K562 (cell line): Measurements from ENCODE around the gene ITGA2B. TPM values are rescaled to one million over a fixed set of nuclear protein-coding genes. Genes with fewer than 3 reads are reported as not detected.

Experiments
- CAMTA2 ChIP-seq: fragments of 250-450 bp; sonication (Bioruptor Pico); conservative IDR thresholded peaks from 2 replicates; pipeline ENCODE4 v1.5.1; 2022
- CBX1 ChIP-seq: sonication (generic); IDR thresholded peaks from 2 replicates; pipeline ENCODE4 v1.6.1; 2016; ENCODE audit warnings: antibody characterized with exemption, low read depth, mild to moderate bottlenecking
- EP400 ChIP-seq: fragments of 450-650 bp; IDR thresholded peaks from 2 replicates; pipeline ENCODE4 v1.6.1; 2017; ENCODE audit warnings: antibody characterized with exemption, mild to moderate bottlenecking, moderate library complexity
- JUNB ChIP-seq: fragments of 450-650 bp; formaldehyde crosslinking; conservative IDR thresholded peaks from 2 replicates; pipeline ENCODE4 v1.4.0; 2020; ENCODE audit warnings: mild to moderate bottlenecking
- SMAD2 ChIP-seq: fragments of 150-350 bp; IDR thresholded peaks from 2 replicates; pipeline ENCODE4 v1.6.1; 2014; ENCODE audit warnings: low read depth, mild to moderate bottlenecking, low read length
- USF1 ChIP-seq: sonication (generic); formaldehyde crosslinking; IDR thresholded peaks from 2 replicates; pipeline ENCODE4 v1.9.0; 2022; ENCODE audit warnings: mild to moderate bottlenecking, missing genetic modification reagents
- ZBTB17 ChIP-seq: fragments of 450-650 bp; formaldehyde crosslinking; IDR thresholded peaks from 2 replicates; pipeline ENCODE4 v1.4.0; 2020; ENCODE audit warnings: mild to moderate bottlenecking
- ZSCAN32 ChIP-seq: fragments of 450-650 bp; formaldehyde crosslinking; IDR thresholded peaks from 2 replicates; pipeline ENCODE4 v1.4.0; 2020; ENCODE audit warnings: mild to moderate bottlenecking, moderate library complexity
- ZZZ3 ChIP-seq: fragments of 450-650 bp; IDR thresholded peaks from 2 replicates; pipeline ENCODE4 v1.6.1; 2016; ENCODE audit warnings: antibody characterized with exemption, mild to moderate bottlenecking, moderate library complexity
- polyA plus RNA-seq, 8 experiments: library from polyadenylated mRNA; depleted of rRNA in 4 of 8; stranded (reverse) in 5 of 8; unstranded in 3 of 8; fragments of >200 nt; fragmentation: Nextera tagmentation in 2 of 8; fragmentation: Illumina TruSeq in 1 of 8; extraction: Ambion mirVana in 2 of 8; extraction: Trizol in 1 of 8; gene quantifications; 2 replicates each; pipeline versions ENCODE4 v1.2.1 to v1.2.3, GENCODE V29; 2011 to 2014; ENCODE audit warnings: inconsistent platforms in 1 of 8, missing spikeins in 1 of 8
- total RNA-seq, 7 experiments: library from RNA; depleted of rRNA in 6 of 7; stranded (reverse); fragments of >200 nt in 6 of 7; fragmentation: Illumina TruSeq in 2 of 7; extraction: Trizol in 2 of 7; gene quantifications; 2 replicates each; pipeline versions ENCODE4 v1.2.1 to v1.2.3, GENCODE V29; 2011 to 2021; ENCODE audit warnings: low replicate concordance in 1 of 7
- TF ChIP-seq, protein P1 (sequence below), 2 experiments: fragments of 450-650 bp in 1 of 2; sonication (generic) in 1 of 2; formaldehyde crosslinking in 1 of 2; IDR thresholded peaks; 2 replicates each; pipeline versions ENCODE4 v1.7.1 to v1.9.0; 2016 to 2022; ENCODE audit warnings: inconsistent platforms in 1 of 2, mild to moderate bottlenecking in 1 of 2, missing genetic modification reagents in 1 of 2
- TF ChIP-seq, protein P2 (sequence below): fragments of 450-650 bp; formaldehyde crosslinking; IDR thresholded peaks from 2 replicates; pipeline ENCODE4 v1.4.0; 2022; ENCODE audit warnings: missing genetic modification characterization

Gene ITGA2B
- total and polyA plus RNA-seq, 9 of the 15 experiments (the other 6 are each of a cell fraction or from before 2014, with no cell fraction given): 1.1 to 26.4 (median 5.6) TPM

DNA sequence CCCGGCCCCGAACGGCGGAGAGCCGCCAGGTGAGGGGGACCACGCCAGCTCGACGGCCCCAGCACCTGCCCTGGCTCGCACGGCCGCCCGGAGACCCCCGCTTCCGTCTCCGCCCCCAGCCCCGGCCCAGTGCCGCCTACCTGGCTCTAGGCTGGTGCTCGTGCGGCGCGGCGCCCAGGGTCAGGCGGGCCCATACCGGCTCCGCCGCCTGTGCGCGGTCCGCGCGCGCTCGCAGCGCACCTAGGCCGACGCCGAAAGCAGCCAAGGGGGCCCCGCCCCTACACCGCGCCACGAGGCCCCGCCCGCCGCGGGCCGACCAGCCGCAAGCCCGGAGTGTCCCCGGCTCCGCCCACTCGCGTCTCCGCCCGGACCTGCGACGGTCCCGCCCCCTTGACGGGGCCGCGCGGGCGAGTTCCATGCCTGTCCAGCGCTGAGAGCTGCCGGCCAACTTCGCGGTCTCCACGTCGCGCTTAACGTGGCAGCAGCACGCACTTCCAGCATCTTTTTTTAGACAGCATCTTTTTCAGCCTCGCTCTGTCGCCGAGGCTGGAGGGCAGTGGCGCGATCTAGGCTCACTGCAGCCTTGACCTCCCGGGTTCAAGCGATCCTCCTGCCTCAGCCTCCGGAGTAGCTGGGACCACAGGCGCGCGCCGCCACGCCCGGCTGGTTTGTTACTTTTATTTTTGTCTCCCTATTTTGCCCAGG is 64.7 kb downstream of the ITGA2B start, which contains the start of gene SLC25A39 (continued):
- TF ChIP-seq, protein P1, sequence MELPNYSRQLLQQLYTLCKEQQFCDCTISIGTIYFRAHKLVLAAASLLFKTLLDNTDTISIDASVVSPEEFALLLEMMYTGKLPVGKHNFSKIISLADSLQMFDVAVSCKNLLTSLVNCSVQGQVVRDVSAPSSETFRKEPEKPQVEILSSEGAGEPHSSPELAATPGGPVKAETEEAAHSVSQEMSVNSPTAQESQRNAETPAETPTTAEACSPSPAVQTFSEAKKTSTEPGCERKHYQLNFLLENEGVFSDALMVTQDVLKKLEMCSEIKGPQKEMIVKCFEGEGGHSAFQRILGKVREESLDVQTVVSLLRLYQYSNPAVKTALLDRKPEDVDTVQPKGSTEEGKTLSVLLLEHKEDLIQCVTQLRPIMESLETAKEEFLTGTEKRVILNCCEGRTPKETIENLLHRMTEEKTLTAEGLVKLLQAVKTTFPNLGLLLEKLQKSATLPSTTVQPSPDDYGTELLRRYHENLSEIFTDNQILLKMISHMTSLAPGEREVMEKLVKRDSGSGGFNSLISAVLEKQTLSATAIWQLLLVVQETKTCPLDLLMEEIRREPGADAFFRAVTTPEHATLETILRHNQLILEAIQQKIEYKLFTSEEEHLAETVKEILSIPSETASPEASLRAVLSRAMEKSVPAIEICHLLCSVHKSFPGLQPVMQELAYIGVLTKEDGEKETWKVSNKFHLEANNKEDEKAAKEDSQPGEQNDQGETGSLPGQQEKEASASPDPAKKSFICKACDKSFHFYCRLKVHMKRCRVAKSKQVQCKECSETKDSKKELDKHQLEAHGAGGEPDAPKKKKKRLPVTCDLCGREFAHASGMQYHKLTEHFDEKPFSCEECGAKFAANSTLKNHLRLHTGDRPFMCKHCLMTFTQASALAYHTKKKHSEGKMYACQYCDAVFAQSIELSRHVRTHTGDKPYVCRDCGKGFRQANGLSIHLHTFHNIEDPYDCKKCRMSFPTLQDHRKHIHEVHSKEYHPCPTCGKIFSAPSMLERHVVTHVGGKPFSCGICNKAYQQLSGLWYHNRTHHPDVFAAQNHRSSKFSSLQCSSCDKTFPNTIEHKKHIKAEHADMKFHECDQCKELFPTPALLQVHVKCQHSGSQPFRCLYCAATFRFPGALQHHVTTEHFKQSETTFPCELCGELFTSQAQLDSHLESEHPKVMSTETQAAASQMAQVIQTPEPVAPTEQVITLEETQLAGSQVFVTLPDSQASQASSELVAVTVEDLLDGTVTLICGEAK (IDR thresholded peaks at IDR 0.05): no peak
- TF ChIP-seq, protein P1 (CRISPR knock-in tag; IDR thresholded peaks at IDR 0.05): no peak
- TF ChIP-seq EP400 (no peak), ZBTB17 (no peak), USF1 (CRISPR knock-in tag) (peak; percentile 18; the same call in 1 of the 2 replicates), ZZZ3 (no peak), CBX1 (0 out of 2 replicates have a peak, but pooled peaks have one; percentile 59), JUNB (no peak), CAMTA2 (no peak), ZSCAN32 (CRISPR knock-in tag) (no peak), SMAD2 (no peak)
- TF ChIP-seq, protein P2, sequence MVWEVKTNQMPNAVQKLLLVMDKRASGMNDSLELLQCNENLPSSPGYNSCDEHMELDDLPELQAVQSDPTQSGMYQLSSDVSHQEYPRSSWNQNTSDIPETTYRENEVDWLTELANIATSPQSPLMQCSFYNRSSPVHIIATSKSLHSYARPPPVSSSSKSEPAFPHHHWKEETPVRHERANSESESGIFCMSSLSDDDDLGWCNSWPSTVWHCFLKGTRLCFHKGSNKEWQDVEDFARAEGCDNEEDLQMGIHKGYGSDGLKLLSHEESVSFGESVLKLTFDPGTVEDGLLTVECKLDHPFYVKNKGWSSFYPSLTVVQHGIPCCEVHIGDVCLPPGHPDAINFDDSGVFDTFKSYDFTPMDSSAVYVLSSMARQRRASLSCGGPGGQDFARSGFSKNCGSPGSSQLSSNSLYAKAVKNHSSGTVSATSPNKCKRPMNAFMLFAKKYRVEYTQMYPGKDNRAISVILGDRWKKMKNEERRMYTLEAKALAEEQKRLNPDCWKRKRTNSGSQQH (CRISPR knock-in tag): no peak
